Fibroblast of skin of left quadriceps (primary cell): ENCODE results near the gene ERI3.

Experiments used
- DNase-seq, 2 experiments: peaks; one replicate each; pipeline ENCODE4 v3.0.0-alpha.2; 2013; ENCODE audit warnings: low read depth in 2 of 2

ERI3 gene, protein sequence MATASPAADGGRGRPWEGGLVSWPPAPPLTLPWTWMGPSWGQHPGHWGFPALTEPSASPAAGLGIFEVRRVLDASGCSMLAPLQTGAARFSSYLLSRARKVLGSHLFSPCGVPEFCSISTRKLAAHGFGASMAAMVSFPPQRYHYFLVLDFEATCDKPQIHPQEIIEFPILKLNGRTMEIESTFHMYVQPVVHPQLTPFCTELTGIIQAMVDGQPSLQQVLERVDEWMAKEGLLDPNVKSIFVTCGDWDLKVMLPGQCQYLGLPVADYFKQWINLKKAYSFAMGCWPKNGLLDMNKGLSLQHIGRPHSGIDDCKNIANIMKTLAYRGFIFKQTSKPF

DNA sequence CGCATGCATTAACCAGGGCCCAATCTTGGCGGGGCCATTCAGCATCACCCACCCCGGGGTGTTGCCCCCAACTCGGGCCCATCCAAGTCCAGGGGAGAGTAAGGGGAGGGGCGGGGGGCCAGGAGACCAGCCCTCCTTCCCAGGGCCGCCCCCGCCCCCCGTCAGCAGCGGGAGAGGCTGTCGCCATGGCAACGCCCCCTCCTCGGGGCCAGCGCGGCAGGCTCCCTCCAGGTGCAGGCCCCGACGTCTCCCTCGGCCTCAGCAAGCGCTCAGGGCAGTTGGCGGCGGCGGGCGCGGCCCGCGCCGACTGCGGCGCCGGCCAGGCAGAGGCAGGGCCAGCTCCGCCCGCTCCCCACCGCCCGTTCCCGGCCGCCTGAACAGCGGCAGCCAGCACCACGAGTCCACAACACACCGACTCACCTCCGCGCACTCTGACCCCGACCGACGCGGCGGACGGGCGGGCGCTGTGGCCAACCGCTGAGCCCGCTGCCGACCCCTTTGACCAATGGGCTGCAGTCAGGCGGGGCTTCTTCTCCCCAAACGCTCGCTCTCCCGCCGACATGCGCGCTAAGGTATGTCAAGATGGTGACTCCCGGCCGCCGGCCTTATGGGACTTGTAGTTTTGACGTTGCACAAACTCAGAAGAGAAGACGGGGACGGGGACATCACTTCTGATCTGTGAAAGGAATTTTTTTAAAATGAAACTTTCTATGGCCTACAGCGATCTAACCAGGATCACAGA is at the start of gene ERI3:
ERI3 (minus strand) TSS at position 418 of the 742 bp plus-strand sequence; CDS start at position 187, 231 bp downstream.
- peak; percentile 95 for DNase-seq

DNA sequence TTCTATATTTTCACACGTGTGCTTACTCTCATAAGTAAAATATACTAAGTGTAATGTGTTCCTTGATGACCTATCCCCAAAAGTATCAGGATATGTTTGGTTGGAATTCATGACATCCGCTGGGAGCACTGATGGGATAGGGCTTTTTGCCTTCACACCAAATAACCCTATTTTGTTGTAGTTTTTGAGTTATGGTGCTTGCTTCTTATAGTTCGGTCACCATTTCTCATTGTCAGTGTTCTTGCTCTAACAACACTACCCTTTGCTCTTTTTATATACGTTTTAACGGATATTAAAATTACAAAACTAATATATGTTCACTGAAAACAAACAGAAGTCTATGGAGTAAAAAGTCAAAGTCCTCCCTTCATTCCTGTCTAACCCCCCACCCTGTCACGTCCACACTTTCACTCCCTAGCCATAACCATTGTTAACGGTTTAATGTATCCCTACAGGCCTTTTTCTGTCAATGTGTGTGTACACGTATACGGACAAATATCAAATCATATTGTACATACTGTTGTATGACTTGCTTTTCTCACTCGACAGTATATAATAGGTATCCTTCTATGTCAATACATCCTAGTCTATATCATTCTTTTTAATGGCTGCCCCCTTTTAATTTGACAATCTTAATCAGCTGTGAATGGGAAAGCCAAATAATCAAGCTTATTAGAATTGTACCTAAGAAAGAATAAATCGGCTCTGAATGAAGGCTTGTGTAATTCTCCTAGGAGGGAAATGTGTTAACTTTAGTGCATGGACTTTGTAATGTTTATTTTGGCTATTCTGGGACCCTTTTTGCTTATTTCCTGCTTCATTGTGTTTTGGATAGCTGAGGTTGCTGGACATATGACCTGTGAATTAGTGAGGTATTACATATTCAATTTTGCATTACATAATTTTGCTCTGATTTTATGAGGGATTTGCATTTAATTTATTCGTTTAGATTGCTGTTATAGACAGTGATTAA is 46.5 kb upstream of the ERI3 start:
- DNase-seq, result no peak

DNA sequence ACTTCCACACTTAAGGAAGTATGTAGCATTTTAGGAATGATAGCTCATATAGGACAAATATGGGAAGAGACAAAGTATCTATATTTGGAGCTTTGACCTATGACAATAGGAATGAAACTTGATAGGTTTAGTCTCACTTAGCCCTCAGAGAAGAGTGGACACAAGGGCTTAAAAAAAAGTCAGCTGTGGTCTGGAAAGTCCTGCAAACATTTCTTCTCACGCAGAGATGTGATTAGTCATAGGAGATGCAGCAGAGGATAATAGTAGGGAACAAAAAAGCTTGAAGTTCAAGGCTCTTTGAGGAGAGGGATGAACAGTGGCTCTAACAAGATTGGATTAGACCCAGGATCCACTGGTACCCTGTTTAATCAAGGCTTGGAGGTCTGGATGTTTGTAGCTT is 35.2 kb upstream of the ERI3 start:
- DNase-seq, result peak; percentile 22 to 33

DNA sequence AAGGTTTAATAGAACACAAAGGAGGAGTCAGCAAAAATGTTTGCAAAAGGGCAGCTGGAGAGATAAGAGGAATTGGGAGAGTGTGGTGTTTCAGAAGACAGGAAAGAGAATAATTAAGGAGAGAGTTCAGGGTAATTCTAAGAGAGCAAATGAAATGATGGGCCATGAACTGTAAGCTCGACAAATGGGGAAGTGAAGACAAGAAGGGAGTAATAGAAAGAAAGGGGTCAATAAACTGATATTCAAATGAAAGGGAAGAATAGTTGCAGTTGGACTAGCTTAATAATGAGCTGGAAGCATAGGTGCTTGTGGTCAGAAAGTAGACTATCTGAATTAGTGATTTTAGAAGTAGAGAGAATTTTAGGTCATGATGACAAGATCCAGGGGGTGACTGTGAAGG is 34.4 kb upstream of the ERI3 start:
- DNase-seq, result no peak

DNA sequence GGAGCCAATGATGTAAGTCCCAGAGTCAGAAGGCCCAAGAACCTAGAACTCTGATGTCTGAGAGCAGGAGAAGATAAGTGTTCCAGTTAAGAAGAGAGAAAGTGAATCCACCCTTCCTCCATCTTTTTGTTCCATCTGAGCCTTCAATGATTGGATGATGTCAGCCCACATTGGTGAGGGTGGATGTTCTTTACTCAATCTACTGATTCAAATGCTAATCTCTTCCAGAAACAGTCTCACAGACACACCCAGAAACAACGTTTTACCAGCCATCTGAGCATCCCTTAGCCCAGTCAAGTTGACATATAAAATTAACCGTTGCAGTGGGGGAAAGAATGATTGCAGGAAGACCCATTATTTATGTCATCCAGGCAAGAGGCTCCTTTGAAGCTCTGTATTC is 33.5 kb upstream of the ERI3 start:
- DNase-seq, result no peak

DNA sequence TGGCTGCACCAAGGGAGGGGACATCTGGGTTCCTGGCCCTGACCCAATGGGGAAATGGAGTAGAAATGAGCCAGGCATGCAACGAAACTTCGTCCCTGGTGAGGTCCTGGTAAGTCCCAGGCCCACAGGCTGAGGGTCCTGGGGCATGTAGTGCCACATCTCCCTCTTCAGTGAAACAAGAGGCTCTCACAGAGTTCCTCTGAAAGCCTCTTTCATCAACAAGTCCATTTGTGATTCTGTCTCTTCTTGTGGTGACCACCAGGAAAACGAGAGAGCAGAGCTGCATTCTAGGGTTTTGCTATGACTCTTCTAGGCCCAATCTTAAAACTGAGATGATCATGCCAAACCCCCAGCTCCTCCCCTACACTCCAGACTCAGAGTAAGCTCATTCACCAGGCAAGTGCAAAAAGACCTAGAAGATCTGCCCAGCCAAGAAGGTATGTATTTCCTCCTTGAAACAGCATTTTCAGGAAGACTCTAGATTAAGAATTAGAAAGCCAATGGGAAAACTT is 25.7 kb upstream of the ERI3 start:
- DNase-seq, result no peak

DNA sequence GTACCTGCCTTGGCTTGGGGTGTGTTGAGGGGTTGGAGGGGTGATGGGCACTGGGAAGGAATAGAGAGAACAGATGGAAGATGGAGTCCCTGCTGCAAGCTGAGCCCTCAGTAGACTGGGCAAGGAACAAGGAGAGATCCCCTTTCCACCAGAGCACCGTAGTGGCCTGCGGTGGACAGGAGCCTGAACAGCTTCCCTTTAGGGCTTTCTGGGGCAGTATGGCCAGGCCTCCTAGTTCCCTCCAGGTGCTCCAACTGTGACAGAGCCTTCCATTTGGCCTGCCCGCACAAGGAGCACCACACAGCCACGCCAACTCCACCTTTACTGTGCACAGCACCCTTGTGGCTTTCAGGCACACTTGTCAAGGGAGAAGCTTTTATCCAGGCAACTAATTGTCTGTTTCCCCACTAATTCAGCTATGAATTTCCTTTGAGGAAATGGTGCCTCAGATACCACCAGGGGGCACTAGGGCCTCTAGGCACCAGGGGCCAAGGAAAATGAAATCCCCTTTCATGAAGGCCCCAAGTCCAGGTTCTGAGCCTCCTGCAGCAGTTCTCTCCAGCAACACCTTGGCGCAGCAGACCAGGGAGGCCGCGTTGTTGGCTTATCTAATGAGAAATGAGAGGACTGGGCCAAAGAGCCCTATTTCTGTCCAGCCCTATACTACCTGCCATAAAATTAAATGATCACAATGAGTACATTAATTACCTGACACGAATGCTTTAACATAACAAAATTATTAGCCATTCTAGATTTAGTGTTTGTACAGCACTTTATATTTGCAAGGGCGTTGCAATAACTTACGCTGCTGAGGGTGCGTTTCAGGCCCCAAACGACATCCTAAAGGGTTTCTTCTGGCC is 23.1 kb upstream of the ERI3 start:
- DNase-seq, result peak in 1 of 2 experiments; percentile 16

DNA sequence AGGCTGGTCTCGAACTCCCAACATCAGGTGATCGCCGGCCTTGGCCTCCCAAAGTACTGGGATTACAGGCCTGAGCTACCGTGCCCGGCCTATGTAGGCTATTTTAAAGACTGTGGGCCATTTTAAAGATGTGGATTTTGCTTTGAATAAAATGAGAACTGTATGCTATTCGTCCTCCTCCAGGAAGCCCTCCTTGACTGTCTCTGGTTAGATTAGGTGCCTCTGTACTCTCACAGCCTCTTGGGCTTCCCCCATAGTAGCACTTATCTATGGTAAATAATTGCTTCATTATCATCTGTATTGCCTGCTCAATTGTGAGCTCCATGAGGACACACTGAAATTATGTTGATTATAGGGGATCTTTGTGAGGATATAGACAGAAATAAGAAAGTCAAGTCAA is 20.5 kb upstream of the ERI3 start:
- DNase-seq, result no peak

DNA sequence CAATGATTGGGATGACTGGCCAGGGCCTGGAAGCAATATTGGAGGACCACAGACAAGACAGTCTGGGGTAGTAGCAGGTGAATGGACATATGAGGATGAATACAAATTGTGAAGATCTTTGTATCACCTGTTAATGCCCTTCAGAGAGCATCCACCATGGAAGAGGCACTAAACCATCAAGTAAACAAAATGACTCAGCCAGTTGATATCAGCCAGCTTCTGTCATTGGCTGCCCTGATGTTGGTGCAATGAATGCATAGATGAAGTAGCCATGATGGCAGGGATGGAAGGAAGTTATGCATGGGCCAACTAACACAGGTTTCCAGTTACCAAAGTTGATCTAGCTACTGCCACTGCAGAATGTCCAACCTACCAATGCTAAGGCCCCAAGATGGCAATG is 16.1 kb upstream of the ERI3 start:
- no peak for DNase-seq

DNA sequence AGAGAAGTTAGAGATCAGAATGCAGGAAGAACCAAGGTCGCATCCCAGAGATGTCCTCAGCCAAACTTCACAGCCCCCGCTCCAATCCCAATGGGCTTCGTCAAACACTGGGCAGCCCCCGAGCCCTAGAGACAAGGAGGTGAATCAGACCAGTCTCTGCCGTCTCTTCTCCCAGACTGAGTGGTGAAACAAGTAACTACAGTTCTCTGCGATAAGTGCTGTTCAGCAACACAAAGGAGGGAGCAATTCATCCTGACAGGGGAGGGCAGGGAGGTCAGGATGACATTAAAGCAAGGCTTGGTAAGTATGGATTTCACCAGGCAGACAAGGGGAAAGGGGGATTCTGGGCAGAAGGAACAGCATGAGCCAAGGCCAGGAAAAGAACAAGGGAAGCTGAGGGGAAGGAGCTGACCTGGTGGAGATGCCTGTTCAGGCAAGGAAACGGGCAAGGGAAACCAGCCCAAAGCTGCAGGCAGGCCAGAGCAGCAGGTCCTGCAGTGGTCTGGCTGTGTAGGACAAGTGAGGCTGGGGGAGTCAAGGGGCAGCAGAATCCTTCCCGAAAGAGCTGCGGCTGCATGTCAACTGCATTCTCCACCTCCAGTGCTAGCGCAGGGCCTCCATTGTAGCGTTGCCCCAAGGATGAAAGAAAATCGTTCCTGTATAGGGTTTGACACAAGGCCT is 13.6 kb upstream of the ERI3 start:
- no peak for DNase-seq

DNA sequence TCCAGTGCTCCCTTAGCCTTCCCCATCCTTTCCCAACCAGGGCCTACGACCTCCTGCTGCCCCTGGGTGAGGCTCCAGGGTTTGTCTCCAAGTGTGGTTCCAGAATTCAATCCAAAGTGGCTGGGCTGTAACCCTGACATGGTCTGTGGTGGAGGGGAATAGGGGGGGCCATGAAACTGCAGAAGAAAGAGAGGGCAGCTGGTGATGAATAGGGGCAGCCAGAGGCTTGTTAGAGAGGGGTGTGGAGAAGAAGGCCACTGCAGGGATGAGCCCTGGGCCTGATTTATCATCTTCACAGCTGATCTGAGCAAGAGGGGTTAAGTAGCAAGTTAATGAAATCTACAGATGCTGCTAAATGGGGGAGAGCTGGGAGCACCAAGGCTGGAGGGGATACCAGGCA is 12.9 kb upstream of the ERI3 start:
- DNase-seq, result no peak

DNA sequence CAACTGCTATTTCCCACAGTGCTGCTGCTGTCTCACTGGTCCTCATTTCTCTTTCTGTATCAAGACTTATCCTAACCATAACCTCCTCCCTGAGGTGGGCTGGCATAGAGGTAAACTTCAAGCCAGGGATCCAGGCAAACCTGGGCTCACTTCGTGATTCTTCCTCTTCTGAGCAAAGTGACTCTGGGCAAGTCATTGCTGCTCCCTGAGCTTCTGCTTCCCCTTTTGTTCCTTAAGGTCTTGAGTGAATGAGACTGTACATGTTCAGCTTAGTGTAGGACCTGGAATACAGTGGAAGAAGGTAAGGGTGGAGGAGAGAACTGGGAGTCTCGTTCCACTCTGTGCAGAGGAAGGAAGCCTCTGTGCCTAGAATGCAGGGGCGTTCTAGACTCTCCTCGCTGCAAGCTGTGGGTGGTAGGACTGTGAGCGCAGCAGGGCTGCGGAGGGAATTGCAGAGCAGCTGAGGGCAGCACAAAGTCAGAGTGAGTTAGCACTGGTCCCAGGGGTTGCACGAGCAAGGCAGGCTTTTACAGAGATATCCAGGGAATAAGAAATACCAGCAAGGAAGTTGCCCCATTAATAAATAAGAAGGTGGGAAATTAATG is 11.4 kb upstream of the ERI3 start:
- no peak for DNase-seq

DNA sequence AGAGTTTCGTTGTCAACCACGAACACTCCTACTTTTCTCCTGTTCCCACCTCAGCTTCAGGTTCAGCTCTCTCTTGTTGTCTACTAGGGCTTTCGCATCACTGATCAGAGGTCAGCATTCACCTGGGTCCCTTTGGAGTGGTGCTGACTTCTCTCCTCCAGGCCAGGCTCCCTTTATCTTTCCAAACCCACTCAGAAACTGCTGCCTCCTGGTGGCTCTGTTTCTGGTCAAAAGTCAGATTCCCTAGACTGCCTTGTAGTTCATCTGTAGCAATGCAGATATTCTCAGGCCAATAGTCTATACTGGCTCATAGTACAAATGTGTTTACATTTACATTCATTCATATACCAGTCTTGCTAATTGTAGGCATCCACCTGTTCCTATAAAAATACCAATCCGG is 6.4 kb upstream of the ERI3 start:
- DNase-seq, result no peak

DNA sequence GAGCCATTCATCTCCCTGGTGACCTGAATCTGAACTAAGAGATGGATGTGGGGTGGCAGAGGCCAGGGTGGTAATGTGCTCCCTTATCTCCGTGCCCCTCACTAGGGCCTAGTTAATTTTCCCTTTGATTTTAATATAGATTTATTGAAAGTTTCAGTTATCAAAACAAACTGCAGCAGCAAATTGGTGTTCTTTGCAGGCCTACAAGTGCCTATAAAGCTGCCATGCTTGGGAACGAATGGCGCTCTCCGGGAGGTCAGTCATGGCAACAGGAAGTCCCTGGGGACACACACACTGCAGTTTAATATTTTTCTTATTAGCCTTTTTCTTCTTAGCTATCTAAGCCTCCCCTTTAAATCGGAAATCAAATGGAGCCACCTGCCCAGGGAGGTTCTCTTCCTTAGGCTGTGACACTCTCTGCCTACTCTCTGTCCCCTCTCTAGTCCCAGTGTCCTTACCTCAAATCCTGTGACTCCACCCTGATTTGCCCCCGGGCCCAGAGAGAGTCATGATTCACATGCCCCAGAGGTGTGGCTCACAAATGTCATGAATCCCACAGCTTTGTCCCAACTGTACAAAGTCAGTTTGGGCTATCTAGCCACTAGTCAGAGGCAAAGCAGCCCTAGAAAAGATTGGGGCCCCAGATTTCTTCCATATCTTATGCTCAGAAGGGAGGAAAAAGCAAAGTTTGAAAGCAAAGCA is 4.3 kb upstream of the ERI3 start:
- DNase-seq, result no peak

DNA sequence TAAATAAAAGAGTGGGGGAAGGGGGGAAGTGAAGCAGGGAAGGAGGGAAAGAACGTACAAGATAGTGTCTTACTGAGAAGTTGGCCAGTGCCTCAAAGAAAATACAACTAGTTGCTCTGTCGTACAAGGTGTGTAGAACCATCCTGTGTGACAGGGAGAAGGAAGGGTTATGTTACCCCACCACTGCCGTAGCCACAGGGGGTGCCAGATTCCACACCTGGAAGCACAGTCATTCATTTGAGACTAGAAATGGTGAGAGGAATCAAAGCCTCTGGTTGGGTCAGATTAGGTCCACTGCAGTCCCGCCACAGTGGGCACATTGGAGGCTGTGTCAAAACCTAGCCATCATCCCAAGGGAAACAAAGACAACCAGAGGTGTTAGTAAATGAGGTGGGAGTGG is 2.7 kb upstream of the ERI3 start:
- no peak for DNase-seq

DNA sequence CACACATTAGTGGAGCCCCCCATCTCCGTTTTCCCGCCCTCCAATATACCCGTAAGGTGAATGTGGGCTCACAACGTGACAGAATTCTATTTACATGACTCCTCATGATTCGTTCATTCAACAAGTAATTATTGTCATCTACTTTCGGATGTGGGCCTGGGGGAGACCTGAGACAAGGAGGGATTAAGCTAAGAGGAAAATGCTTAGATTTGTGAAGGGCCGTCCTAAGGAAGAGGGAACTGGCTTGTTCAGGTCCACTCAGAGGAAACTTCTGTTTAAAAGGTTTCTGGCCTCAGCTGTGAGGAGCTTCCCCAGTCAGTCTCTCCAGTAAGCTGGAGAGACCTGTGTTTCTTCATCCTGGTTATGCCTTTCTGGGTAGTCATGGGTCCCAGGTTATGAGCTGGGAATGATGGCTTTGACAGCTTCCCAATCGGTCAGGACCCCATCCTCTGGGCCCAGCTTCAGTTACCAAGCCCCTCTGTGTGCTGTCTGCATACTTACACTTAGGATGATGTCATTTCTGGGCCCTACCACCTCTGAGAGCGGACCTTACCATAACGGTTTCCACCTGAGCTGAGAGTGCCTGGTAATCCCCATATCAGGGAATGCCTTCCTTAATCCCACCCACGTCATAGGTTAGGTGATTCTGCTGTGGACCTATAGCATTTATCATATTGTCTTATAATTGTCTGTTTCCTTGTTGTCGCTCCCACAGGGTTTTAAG is 687 bp upstream of the ERI3 start:
- DNase-seq, result no peak

DNA sequence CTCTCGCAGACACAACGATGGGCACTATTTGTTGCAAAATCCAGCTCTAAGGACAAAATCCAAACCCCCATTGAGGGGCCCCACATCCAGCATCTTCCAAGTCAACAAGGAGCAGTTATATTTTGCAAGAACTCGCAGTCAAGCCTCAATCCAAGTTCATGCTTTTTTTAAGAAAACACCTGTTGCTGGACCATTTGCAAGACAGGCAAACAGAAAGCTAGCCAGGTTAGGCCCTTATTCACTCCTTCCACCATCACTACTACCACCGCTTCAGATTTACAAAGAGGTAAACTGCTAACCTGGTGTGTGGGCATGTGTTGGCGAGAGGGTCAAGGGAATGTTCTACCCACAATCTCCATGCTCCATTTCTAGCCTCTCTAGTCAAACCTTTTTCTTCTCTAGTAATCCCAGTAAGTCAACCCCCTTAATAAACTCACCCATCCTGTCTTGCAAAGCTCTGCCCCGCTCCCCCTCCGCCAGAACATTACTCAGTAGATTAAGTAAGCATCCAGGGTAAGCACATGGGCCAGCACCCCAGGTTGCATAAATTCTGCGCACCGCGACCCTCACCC is 703 bp downstream of the ERI3 start:
- no peak for DNase-seq

DNA sequence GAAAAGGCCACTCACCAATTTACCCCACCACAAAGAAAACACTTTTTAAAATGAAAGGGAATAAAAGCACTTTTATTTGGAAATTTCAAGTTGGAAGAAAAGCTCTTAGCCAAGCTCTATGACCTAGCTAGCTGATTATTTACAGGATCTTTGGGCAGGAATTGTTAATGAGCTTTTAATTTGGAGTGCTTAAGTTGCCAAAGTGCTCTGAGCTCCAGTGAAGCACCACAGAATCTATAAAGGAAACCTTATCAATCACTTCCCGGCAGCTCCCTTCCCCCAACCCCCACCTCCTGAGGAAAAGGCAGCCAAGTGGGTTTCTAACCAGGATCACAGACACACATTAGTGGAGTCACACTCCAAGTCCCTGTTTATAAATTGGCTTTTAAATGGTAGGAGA is 1.5 kb downstream of the ERI3 start:
- no peak for DNase-seq
